Epidermal melanocyte (primary cell): ENCODE data around the gene GAS6.
A peak's percentile ranks its signal among the peaks of the same experiment; 100 is the strongest.

Experiments
- DNase-seq: peaks from one replicate; pipeline ENCODE4 v3.0.0; 2011; ENCODE audit warnings: low spot score; ENCODE audit not compliant: insufficient read length

The GAS6 gene

DNA sequence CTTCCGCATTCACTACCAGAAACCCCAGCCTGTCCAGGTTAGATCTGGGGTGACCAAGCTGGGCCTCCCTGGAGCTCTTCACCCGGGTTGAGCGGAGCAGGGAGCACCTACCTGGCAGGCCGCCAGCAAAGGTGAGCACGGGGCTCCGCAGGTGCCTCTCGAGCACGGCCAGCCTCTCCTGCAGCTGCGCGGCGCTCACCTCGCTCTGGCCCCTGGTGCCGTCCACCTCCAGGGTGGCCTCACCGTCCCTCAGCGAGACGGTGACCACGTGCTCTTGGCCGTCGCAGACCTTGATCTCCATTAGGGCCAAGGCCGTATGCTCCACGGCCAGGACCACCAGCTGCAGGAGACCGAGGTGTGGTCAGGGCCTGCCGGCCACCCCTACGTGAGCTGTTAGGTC is 42.0 kb downstream of the GAS6 start:
- DNase-seq, result no peak

DNA sequence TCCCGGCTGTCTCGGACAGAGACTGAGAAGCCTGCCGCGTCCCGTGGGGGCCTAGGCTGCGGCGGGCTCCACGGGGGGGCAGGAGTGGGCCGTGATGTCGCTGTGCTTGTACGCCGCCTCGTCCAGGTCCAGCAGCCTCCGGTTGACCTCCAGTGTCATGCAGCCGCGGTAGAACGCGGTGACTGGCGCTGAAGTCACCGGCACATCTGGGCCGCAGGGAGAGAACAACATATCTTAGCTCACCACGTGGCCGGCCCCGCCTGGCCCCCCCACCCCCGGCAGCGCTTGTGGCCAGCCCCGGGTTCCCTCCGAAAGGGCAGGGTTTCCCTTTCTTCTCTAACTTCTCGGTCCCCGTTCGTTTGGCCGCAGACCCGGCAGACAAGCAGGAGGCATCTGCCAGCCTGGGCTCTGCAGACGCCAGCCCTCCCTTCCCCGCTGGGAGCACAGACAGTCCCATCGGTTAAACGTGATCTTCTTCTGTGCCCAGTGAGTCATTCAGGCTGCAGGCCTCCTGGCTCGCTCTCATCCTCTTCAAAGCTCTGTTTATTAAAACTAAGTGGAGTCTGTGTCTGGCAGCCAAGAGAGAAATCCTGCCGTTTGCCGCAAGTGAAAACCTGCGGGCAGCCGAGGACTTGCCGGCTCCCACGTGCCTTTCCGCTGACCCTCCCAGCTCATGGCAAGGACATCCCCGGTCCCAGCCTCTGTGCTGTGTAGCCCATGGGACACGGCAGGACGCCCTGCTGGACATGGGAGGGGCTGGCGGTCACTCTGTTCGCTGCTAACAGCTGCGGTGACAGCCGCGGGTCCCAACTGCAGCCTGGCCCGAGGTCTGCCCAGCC is 42.8 kb downstream of the GAS6 start:
- DNase-seq, result peak; percentile 99

DNA sequence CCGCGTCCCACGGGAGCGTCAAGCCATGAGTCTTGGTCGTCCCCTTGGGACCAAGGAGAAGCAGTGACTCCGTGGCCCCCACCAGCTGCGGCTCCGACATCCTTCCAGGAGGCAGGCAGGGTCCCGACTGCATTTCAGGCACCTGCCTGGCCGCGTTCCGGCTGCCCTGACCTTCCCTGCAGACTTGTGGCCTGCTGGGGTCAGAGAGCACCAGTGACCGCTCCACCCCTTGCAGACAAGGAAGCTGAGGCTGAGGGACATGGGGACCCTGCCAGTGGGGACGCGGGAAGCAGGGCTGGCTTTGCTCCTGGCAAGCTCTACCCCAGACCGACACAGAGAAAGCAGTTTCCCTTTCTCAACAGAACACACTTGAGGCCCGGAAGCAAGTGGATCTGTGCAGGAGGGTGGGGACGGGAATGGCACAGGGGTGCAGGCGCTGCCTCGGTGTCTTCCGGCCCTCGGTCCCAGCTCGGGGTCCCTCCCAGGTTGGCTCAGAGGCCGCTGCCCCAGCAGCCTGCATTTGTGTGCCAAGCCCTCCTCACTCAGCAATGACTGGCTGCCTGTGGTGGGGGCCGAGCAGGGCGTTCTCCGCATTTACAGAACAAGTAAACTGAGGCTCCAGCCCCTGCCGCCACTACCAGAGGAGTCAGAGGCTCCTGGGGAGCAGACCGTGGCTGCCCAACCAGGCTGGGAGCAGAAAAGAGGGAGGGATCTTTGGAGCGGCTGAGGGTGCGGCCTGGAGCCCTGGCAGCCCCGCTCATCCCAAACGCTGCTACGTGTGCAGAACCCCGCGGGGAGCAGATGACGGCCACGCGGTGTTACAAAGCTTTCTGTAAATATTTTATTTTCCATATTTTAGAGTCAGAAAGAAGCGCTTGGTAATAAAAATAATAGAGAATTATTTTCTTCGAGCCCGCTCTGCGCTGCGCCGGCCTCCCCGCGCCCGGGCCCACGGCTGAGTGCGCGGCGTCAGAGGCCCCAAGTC is 43.9 kb downstream of the GAS6 start:
- DNase-seq, result no peak

DNA sequence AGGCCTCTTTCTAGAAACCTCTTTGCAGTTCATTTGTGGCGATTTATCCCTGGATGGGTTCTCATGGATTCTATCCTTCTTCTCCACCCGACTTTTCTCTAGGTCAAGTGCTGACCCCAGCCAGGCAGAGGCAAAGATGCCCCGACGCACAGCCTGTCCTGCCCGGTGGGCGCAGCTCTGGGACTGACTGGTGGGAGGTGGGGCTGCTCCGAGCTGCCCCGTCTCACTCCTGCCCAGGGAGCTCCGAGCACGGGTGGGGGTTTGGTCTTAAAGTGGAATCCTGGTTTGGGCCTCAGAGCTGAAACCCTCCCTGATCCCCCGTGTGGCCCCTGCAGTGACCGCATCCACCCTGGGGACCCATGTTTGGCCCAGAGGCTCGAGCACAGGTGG is 44.5 kb downstream of the GAS6 start:
- DNase-seq, result no peak

DNA sequence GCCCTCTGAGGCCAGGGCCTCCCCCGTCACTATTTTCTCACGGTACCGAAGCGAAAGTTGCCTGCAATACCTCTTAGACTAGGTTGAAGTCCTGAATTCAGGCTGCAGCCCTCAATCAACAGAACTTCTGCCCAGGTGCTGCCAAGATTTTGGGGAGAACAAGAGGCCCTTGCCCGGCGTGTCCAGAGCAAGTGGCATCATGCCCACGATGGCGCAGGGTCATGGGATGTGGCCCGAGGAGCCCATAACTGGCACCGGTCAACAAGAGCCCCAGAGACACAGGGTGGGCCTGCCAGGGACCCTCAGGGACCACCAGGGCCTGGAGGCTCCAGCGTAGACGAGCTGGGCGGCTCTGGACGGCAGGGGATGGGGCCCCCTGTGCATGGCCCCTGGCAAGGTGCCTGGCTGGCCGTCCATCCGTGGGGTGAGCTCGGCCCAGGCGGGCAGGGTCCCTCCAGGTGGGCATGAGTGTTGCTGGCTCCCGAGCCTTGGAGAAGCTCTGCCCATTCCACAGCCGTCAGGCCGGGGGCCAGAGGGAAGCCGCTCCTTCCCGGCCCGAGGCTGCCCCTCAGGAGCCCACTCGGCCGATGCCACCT is 45.1 kb downstream of the GAS6 start:
- DNase-seq, result no peak

DNA sequence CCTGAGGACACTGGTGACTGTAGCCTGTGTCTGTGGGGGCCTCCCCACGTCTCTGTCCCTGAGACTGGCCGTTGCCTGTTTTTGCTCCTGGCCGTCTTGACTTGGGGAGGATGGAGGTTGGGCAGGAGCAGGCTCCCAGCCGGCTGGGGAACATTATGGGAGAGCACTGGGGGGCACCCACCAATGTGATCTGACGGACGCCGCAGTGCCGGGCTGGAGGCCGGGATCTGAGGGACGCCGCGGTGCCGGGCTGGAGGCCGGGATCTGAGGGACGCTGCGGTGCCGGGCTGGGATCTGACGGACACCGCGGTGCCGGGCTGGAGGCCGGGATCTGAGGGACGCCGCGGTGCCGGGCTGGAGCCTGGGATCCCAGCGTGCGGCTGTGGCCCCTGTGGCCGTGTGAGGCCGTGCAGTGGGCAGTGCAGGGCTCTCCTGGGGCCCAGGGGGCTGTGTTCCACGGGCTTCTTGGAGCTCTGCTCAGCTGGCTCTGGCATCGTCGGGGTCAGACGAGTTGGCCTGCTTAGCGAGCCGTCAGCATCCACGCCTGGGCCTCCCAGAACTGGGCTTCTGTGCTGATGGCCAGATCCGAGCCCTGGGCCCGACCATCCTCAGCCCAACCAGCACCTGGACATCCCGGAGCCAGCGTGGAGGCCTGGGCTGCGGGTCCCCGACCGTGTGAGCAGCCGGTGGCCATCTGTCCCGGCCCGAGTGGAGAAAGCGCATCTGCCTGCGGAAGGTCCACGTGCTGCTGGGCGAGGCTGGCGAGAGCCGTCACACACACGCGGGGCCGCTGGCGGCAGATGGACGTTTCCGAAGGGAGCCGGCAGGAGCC is 45.8 kb downstream of the GAS6 start:
- DNase-seq, result no peak

DNA sequence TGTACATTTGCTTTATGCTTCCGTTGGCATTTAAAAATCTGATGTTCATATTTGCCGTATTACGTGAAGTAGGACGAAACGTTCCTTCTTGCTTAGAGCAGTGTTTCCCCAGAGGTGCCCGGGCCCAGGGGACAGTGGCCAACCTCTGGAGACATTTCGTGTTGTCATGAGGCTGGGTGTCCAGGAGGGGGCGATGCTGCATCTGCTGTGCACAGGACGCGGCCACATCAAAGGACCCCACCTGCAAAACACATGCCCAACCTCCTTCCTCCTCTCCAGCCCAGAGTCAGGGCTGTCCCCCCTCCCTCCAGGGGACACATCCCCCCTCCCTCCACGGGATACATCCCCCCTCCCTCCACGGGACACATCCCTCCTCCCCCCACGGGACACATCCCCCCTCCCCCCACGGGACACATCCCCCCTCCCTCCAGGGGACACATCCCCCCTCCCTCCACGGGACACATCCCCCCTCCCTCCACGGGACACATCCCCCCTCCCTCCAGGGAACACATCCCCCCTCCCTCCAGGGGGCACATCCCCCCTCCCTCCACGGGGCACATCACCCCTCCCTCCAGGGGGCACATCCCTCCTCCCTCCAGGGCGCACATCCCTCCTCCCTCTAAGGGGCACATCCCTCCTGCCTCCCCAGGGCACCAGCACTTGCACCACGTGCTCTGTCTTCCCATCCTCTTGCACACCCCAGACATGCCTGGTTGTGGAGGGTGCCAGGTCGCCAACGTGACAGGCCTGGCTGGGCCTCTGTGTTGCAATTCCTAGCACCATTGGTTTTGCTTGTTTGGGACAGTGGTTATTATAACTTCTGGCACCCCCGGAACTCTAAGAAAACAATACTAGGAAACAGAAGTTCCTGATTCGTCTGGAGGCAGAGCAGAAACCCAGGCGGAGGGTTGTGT is 46.7 kb downstream of the GAS6 start:
- DNase-seq, result peak; percentile 49

DNA sequence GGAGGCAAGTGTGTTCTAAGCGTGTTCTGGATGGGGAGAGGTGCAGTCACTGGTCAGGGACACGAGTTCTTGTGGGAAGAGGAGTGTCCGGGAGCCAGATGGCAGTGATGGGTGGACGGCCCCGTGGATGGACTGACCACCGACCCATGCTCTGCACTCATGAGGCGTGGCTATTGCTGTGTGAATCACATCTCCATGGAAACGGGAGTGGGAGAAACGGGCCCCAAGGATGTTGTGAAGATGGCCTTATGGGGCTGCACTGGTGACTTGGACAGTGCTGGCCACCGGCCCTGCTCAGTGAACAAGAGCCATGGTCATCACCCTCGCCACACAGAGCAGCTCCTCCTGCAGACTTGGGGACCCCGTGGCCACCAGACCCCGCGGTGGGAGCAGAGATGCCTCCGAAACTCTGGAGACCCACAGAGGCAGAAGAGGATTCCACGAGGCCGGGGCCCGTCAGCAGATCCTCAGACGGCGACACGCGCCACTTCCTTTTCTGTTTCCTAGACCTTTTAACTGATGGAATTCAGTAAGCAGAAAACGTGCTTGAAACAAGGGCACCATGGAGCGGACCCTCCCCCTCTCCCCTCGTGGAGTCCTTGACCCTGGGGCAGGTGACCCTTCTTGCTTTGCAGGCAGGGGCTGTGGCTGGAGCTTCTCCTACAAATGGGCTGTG is 47.5 kb downstream of the GAS6 start:
- DNase-seq, result no peak

DNA sequence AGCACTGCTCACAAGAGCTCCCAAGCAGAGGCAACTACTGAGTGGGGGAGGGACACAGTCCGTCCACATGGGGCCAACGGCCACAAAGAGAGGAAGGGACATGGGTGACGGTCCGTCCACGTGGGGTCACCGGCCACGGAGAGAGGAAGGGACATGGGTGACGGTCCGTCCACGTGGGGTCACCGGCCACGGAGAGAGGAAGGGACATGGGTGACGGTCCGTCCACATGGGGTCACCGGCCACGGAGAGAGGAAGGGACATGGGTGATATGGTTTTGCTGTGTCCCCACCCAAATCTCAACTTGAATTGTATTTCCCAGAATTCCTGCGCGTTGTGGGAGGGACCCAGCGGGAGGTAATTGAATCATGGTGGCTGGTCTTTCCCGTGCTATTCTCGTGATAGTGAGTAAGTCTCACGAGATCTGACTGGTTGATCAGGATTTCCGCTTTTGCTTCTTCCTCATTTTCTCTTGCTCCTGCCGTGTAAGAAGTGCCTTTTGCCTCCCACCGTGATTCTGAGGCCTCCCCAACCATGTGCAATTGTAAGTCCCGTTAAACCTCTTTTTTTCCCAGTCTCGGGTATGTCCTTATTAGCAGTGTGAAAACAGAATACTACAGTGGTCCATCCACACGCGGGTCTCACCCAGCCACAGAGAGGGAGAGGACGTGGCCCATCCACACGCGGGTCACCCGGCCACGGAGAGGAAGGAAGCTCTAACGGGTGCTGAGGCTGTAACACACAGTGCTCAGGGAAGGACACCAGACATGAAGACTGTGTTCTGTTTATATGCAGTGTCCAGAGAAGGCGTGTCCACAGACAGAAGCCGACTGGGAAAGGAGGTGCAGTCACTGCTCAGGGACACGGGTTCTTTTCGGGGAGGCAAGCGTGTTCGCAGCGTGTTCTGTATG is 48.5 kb downstream of the GAS6 start:
- DNase-seq, result no peak

DNA sequence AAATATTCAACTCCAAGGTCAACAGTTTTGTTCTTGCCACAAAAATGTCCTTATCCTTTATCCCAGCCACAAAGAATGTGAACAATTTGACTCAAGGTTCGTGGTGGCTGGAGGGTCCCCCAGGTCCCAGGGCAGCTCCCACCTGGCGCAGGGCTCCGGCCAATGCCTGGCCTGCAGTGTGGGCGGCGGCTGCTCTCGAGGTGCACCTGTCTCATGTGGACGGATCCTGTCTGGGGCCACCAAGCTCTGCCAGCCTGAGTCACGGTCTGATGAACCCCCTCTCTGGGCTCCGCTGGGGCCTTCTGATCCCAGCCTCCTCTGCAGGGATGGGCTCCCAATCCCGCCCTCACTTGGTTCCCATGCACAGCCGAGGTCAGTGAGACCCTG is 49.4 kb downstream of the GAS6 start:
- DNase-seq, result no peak

DNA sequence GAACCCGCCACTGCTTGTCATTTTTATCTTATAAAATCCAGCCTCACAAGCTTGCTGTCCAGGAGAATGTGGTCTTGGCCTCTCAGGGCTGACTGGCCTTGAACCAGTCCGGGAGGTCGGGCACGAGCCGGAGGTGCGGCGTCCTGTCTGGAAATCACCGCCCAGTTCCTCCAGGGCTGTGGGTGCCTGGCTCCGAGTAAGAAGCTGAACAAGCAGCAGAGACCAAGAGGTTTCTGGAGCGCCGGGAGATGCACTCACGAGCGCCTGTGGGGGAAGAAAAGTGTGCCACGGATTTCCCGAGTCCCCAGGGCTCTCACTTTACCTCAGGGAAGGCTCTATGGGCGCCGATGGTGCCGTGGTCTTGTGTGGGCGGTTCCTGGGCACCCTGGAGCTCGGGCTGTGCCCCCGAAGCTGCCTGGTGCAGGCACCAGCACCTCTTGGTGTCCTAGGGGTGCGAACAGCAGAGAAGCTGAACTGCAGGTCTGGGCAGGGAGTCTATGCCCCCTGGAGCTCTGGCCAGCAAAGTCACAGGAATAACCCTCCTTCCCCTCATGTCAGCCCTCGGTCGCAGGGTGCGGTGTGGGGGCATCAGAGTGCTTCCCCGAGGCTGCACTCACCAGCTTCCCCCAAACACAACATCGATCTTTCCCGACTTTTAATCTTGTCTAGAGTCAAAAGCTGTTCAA is 50.0 kb downstream of the GAS6 start:
- DNase-seq, result no peak

DNA sequence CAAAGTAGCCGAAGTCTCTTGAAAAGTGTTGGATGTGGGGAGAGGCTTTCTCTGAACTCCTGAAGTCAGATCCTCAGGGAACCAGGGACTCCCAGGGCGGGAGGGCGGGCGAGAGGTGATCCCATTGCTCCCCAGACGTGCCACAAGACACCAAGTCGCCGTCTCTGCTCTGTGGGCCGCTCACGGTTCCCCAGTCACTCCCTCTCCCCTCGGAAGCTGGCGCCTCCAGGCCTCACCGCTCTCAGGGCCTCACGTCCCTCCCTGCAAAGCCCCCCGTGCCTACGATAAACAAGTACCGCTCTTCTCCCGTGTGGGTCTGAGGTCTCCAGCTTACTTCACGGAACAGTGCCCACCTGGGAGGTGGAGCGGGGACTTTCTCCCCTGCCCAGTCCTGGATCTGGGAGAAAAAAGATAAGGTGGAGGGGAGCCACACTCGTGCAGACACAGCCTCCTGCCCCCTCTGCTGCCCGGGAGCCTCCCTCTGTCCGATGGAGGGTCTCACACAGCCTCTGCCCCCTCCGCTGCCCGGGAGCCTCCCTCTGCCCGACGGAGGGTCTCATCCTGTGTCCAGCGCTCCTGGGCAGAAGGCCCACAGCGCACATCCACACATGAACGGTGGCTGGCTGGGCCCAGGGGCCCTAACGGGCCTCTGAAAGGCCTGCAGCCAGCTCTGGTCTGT is 50.7 kb downstream of the GAS6 start:
- DNase-seq, result no peak

DNA sequence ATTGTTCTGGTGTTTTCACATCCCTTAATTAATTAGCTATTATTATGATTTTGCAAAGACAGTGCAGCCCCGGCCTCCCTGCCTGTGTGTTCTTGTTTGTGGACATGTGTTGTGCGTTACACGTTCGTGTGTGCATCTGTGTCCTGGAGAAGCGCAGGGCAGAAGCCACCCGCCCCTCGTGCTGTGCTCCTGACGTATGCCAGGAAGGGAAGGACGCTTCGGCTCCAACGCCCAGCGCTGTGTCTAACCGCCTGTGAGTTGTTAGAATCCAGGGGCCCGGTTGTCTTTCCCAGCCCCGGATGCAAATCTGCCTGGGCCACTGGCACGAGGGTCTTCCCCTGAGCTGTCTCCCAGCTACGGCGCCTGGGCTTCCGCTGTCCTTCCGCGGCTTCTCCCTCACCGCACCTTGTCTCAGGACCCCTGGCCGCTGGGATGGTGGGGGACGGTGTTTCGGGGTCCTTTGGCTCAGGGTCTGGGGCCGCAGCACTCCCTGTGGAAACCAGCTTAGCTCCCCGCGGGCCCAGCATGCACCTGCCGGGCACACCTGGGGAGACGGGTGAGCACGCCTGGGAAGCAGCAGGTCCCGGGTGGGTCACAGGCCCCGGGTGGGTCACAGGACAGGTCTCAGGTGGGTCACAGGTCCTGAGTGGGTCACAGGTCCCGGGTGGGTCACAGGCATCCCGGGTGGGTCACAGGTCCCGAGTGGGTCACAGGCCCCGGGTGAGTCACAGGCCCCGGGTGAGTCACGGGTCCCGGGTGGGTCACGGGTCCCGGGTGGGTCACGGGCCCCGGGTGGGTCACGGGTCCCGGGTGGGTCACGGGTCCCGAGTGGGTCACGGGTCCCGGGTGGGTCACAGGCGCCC is 51.5 kb downstream of the GAS6 start:
- no peak for DNase-seq

DNA sequence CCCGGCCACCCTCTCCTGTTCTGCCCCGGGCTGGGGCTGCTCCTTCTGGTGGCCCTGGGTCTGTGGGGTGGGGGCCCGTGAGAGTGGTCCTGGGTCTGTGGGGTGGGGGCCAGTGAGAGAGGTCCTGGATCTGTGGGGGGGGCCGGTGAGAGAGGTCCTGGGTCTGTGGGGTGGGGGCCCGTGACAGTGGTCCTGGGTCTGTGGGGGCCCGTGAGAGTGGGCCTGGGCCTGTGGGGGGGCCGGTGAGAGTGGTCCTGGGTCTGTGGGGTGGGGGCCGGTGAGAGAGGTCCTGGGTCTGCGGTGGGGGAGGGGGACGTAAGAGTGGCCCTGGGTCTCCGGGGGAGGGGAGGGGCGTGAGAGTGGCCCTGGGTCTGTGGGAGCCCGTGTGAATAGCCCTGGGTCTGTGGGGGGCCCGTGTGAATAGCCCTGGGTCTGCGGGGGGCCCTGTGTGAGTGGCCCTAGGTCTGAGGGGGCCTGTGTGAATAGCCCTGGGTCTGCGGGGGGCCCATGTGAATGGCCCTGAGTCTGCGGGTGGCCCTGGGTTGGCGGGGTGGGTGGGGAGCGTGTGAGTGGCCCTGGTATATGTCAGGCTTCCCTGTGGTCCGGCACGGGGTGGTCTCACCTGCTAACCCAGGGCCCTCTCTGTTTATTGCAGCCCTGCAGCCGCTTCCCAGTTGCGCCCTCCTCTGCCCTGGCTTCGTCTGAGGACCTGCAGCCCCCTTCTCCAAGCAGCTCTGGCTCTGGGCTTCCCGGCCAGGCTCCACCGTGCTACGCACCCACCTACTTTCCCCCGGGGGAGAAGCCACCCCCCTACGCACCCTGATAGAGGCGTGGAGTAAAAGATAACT is 52.6 kb downstream of the GAS6 start:
- DNase-seq, result no peak

DNA sequence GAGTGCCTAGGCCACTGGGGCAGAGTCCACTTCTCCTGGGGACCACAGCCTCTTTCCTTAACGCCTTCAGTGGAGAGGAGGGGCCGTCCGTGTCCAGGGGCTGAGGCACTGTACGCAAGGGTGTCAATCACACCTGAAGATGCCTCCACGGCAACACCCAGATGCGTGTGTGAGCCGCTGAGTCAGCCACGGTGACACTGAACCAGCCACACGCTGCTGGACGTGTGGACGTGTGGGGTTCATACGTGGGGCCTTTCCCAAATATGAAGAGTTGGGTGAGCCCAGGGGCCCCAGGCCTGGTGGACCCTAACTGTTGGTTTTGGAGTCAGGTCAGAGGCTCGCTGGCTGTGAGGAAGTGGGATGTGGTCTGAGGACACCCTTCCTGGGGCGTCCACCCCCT is 53.2 kb downstream of the GAS6 start:
- no peak for DNase-seq
